HG03045 (cell line): ENCODE measurements around the gene CATSPERD.
"Not testable (repeated sequence)": the region's sequence is repeated elsewhere in the genome, so short reads cannot be mapped to it uniquely, and the experiment has no call there.

ENCODE experiments used
- ATAC-seq: cut with Tn5 transposase; IDR thresholded peaks from one replicate; pipeline ENCODE4 v1.9.1; 2021; ENCODE audit warnings: mild to moderate bottlenecking, moderate library complexity; ENCODE audit not compliant: unreplicated experiment

The CATSPERD gene

DNA sequence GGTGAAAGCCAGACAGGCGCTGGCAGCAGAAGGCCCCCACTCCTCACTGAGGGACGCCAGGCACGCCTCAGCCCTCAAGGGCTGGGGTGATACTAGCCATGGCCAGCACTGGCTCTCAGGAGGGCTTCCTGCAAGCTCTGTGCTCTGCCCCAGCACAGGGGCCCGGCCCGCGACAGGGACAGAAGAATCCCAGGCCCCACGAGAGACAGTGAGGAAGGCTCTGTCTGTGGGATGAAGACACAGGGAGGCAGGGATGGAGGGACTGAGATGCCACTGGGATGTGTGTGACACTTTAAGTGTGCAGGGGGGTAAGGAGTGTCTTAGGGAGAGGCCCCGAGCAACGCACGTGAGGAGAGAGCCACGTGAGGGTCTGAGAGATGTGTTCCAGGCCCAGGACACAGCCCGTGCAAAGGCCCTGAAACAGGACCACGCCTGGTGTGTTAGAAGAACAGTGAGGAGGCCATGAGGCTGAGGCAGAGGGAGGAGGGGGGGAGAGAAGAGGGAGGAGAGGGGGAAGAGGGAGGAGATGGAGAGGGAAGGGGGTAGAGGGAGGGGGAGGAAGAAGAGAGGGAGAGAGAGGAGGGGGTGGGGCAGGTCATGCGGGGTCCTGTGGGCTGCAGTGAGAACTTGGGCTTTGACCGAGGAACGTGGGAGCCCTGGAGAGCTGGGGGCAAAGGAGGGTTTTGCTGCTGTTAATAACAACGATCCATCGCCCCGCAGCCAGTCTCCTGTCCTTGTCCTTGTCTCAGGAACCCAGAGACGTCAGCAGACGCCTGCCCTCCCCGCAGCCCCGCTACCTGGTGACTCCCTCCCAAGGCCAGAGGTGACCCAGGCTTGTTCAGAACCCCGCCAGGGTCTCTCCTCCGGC, 23.2 kb upstream of the CATSPERD start:
- ATAC-seq: no peak

DNA sequence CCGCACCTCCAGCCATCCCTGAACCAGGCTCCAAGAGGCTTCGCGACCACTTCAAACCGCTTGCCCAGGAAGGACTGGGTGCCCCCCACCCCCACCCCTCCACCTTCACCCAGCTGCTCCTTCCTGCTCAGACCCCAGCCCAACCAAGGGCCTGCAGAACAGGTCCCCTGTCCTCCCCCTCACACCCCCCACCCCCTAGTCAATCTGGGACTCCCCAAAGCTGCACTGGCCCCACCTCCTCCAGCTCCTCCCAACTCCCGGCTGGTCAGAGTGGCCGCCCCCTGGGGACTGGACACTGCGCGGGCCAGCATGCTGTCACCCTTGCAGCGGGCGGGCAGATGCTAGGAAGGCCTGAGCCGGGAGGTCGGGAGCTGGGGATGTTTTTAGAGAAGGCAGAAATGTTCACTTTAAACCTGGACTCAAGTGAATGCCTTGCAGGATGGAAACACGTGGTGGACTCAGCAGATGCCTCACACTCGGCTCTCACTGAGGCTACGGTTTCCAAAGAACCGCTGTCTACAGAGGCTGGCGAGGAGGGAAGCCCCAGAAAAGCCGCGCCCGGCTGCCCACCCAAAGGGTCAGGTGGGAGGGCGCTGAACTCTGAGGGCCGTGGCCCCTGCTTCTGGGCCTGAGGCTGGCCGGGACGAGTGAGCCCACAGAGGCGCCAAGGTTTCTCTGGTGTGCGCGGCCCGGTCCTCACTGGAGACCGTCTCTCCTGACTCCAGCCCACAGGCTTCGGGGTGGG, 22.4 kb upstream of the CATSPERD start:
- no peak for ATAC-seq

DNA sequence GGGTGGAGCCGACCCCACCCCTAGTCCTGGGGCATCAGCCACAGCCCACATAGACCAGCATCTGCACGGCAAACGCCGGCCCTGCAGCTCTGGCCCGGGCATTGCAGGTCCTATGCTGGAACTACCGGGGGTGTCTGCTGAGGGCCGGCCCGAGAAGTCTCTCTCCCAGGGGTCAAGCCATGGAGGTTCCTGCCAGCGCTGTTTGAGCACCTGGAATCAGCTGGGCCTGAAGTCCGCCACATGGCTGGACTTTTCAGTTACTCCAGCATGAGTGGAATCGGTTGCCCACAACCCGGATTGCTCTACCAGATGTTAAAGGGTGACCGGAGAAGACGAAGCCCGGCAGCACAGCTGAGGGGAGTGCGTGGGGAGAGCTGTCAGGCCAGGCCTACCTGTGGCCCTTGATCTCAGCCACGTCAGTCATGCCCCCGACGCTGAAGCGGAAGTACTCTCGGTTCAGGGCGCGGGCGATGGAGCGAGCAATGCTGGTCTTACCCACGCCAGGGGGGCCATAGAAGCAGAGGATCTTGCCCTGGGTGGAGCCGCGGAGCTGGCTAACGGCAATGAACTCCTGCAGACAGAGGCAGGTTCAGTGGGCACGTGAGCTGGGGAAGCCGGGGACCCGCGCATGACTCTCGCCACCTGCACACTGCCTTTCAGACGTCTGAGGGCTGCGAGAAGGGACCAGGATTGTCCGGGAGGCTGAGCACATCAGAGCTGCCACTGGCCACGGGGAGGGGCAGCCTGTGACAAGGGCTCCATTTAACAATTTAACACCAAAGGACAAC, 21.6 kb upstream of the CATSPERD start:
- no peak for ATAC-seq

DNA sequence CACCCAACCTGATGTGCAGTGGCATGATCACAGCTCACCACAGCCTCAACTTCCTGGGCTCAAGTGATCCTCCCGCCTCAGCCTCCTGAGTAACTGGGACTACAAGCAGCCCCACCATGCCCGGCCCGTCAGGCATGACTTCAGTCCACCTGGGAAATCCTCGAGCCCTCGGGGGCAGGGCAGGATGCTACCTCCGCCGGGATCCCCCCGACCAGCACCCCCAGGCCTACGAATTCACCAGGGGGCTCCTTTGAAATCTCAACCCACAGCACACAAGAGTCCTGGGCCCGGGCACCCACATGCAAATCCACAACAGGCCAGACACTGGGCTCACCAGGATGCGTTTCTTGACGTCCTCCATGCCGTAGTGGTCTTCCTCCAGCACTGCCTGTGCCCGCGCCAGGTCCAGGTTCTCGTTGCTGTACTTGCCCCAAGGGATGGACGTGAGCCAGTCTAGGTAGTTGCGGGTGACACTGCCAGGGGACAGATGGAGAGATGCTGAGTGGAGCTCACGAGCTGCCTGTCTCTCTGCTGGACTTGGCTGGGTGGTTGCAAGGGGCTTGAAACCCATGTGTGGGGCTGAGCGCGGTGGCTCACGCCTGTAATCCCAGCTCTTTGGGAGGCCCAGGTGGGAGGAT, 19.9 kb upstream of the CATSPERD start:
- ATAC-seq: no peak

DNA sequence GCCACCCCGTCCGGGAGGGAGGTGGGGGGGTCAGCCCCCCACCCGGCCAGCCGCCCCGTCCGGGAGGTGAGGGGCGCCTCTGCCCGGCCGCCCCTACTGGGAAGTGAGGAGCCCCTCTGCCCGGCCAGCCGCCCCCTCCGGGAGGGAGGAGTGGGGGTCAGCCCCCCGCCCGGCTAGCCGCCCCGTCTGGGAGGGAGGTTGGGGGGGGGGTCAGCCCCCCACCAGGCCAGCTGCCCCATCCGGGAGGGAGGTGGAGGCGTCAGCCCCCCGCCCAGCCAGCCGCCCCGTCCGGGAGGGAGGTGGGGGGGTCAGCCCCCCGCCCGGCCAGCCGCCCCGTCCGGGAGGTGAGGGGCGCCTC, 18.4 kb upstream of the CATSPERD start:
- not testable (repeated sequence) for ATAC-seq

DNA sequence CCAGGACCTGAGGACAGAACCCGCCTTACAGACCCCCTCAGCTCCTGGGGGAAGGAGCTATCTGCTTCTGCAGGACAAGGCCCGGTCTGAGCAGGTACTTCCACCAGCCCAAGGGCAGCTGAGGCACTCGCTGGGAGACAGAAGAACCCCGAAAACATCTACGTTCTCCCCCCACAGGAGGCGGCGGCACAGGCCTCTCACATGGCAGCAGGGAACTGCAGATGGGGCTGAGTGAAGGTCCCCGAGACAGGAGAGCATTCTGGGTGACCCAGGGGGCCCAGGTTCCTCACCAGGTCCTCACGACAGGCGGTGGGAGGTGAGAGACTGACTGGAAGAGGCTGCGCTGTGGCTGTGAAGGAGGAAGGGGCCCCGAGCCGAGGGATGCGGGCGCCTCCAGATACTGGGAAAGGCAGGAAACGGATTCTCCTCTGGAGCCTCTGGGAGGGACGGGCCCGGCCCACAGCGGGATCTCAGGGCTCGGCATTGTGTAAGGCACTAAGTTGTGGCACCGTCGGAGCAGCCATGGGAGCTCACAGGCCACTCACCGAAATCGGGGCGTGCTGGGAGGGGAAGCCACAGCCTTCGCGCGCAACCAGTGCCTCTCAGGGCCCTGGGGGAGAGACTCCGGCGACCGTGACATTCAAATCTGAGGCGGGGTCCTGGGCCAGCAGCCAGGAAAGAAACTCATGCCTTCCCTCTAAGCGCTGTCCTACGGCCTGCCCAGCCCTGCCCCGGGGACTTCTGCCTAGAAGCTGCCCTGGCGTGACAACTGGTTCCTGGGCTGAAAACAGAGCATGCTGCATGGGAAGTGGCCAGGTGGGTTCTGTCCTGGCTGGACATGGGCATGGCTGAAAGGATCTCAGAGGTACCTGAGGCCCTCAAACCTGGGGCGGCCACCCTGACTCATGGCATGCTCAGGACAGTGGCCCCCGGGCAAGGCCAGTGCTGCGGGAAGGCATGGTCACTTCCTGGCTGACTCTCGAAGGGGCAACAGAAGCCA, 16.3 kb upstream of the CATSPERD start:
- no peak for ATAC-seq

DNA sequence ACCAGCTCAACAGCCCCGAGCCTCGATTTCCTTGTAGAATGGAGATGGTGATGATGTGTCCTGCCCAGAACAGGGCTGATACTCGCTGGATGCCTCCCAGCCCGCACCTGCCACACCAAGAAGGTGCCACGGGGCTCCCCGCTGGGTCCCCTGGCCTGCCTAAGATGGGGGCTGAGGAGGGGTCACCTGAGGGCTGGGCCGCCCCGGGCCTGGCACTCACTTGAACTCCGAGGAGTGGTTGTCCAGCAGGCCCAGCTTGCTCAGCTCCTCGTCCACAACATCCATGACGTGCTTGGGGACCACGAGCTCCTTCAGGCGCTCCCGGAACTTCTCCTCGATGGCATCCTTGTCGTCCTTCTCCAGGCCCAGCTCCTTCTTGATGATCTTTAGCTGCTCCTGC, 14.9 kb upstream of the CATSPERD start:
- ATAC-seq: no peak

DNA sequence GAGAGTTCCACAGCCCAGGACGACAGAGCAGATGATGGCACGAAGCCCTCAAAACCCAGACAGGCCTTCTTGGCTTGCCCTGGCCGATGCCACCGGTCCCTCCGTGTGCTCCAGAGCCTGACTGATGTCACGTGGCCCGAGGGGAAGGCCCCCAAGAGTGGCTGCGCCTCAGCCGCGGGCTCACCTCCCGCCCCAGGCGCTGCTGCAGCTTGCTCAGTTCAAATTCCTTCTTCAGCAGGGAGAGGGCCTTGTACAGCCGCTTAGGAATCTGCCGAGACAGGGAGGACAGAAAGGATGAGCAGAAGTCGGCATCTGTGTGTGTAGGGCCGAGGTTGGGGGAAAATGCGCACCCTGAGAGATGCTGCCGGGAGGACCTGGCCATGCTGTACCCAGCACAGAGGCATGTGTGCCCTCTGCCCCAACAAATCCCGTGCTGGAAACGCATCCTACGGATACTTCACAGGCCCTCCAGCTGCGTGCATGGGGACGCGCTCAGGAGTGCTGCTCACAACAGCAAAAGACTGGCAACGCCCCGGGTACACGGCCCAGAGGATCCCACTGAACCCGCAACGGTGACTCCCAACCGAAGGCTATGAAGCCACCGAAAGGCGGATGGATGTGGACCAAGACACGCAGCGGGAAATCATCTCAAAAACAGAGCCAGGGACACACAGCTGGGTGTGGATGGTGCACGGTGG, 13.4 kb upstream of the CATSPERD start:
- no peak for ATAC-seq

DNA sequence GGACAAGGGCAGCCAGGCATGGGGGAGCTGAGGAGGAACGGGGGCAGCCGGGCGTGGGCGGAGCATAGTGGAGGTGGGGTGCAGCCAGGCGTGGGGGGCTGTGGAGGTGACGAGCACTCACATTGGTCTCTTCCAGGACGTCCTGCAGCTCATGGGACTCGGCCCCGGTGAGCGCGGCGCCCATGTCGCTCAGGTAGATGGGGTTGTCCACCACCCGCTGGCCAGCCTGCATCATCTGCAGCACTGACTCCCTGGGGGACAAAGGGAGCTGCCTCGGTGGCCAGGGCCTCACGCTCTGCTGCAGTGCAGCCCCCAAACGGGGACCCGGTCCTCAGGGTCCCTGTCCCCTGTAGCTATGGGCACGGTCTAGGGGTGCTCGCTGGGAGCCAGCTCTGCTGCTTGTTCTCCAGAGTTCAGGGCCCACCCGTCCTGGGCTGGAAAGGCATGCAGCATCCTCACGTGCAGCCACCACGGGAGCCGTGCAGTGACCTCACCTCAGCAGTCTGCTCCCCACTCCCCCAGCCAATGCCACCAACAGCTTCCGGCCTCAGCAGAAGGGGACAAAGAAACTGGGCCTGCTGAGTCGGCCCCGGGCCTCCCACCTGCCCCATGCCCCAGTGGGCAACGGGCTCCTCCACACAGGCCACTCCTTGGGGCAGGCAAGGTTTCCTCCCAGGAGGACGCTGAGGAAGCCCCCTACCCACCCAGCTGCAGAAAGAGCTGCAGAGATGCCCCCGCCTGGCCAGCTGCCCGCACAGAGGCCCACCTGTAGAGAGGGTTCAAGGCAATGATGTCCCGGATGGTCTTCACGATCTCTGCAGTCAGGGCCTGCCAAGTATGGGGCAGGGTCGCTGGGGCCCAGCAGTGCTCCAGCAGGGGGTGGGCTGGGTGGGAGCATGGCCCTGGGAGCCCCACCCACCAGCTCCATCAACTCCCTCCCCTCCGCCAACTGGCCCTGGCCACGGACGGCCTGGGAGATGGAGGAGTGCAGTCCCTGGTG, 12.6 kb upstream of the CATSPERD start:
- no peak for ATAC-seq

DNA sequence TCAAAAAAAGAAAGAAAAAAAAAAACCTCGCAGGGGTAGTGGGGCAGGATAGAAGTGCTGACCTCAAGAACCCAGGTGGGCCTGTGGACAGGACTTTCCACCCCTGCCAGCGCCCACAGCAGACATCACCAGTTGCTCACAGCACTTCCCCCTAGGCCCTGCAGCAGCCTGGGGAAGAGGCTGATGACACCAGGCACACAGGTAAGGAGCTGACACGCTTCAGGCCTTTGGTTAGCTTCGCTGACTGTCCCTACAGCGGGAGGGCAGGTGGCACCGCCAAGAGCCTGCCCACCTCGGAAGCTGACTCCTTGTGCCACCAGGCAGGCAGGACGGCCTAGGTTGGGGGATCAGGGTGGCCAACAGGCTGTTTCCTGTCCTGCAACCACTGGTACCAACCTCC, 9.4 kb upstream of the CATSPERD start:
- ATAC-seq: no peak

DNA sequence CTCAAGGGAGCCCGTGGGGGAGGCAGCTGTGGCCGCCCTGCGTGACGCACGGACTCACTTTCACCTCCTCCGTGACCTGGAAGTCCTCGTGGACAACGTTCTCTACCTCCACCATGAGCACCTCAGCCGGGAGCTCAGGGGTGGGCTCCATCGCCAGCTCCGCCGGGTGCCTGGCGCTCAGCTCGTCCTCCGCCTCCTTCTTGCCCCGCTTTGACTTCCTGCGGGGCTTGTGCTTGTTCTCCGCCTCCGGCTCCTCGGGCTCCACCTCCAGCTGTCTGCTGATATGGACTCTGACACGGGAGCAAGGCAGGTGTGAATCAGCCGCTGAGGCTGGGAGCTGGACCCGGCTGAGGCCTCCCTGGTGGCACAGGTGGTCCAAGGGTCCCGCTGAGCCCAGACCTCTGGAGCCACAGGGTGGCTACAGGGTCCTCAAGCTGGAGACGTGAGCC, 8.7 kb upstream of the CATSPERD start:
- no peak for ATAC-seq

DNA sequence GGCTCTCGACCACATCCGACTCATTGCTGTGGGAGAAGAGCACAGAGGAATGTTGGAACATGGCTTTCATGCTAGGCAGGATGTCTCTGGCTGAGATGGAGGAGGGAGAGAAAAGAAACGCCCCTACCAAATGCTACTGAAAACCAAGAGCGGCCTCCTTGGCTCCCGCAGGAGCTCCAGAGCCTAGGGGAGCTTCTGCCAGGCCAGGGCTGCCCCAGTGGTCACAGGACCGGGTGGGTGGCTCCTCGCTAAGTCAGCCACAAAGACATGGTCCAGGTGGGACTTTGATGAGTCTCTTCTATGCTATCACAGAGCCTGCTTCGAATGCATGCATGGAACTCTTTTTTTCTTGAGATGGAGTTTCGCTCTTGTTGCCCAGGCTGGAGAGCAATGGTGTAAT, 7.2 kb upstream of the CATSPERD start:
- no peak for ATAC-seq

DNA sequence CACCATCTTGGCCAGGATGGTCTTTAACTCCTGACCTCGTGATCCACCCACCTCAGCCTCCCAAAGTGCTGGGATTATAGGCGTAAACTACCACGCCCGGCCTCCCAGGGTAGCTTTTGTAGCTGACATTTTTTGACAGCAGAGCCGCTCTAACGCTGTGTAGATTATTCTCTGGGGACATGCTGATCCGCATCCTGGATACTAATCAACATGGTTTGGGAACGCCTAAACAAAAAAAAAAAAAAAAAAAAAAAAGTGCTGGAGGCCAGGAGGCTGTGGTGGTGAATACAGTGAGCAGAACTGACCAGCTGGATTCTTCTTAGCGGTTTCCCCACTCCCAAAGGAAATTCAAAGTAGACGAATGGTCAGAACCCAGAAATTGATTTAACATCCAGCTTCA, 5.6 kb upstream of the CATSPERD start:
- no peak for ATAC-seq

DNA sequence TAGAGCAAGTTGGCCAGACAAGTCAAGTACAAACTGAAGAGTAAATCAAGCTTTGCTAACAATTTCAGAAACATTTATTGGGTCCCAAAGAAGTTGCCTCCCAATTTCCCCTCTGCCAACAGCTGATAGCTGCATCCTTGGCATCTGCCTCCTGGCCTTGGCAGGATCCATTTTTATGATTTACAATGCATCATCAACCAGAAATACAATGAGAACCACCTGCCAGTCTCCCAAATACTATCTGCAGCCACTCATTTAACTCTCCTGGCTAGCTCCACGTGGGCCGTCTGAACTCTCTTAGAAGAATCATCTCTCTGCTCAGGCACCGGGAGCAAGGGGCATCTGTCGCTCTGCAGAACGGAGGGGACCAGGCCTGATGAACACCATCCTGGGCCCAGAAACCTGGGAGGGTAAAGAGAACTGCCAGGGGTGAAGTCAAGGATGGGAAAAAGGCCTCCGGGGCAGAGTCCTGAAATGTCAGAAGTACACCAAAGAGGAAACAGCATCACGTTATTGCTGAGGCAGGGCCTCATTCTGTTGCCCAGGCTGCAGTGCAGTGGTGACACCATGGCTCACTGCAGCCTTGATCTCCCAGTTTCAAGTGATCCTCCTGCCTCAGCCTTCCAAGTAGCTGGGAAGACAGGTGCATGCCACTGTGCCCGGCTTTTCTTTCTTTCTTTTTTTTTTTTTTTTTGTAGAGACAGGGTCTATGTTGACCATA, 3.1 kb upstream of the CATSPERD start:
- ATAC-seq: no peak

DNA sequence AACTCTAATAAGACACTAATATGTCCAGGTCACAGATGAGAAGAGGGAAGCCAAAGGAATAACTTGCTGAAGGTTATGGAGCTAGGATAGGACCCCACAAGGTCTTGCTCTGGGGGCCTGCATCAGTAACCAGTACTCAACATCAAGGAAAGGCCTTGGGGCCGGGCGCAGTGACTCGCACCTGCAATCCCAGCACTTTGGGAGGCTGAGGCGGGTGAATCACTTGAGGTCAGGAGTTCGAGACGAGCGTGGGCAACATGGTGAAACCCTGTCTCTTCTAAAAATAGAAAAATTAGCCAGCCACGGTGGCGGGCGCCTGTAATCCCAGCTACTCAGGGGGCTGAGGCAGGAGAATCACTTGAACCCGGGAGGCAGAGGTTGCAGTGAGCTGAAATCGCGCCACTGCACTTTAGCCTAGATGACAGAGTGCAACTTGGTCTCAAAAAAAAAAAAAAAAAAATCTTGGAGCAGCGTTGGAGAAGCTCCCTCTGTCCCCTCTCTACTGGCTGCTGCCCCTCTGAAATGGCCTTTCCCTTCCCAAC, 2.3 kb upstream of the CATSPERD start:
- no peak for ATAC-seq

DNA sequence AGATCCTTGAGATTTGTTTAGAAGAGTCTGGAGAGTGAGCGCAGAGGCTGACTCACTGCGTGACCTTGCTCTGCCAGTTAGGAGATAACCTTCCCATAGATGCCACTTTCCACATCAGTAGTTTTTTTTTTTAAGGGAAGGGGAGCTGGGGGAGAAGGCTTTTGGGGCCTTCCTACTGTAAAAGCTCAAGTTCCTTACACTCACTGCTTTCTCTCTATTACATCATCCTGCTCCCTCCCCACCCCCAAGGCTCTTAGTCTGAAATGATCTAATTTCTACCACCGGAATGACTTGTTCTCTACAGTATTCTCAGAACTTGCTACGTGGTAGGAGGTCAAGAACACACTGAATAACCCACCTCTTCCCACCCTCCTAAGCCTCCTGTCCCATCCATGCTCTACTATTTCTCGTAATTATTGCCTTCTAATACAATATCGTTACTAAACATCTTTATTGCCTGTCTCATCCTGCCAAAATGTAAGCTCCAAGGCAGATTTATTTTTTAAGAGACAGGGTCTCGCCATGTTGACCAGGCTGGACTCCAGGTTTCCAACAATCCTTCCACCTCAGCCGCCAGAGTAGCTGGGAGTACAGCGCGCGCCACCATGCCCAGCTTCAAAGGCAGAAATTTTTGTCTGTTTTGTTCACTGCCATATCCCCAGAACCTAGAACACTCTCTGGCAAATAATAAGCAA, 1.7 kb upstream of the CATSPERD start:
- ATAC-seq: no peak
